OCI-LY1 (cell line): ENCODE measurements around the gene FMO2.

ENCODE experiments used
- H2AFZ ChIP-seq: fragments of 200-600 bp; sonication (generic), shearing (Covaris generic); 2 replicates; pipeline ENCODE4 v1.6.0; 2014; ENCODE audit warnings: antibody characterized with exemption, mild to moderate bottlenecking, low read length
- H3F3A ChIP-seq: fragments of 200-600 bp; sonication (generic), shearing (Covaris generic); 2 replicates; pipeline ENCODE4 v1.6.0; 2014; ENCODE audit warnings: mild to moderate bottlenecking, antibody characterized with exemption, low read length, moderate library complexity; ENCODE audit not compliant: insufficient read depth
- H3K27ac ChIP-seq: fragments of 200-600 bp; sonication (generic); 2 replicates; pipeline ENCODE4 v1.5.1; 2014; ENCODE audit warnings: low read length, mixed run types, mild to moderate bottlenecking, low read depth; ENCODE audit not compliant: poor library complexity, severe bottlenecking
- H3K27me3 ChIP-seq: fragments of 200-600 bp; sonication (generic); 2 replicates; pipeline ENCODE4 v1.6.0; 2014; ENCODE audit warnings: antibody characterized with exemption, mild to moderate bottlenecking, low read length, moderate library complexity; ENCODE audit not compliant: insufficient read depth
- H3K36me3 ChIP-seq: fragments of 200-600 bp; sonication (generic); 2 replicates; pipeline ENCODE4 v1.6.1; 2014; ENCODE audit warnings: mild to moderate bottlenecking, antibody characterized with exemption, low read length, moderate library complexity, mixed read lengths; ENCODE audit not compliant: insufficient read depth
- H3K4me1 ChIP-seq: fragments of 200-600 bp; sonication (generic); 2 replicates; pipeline ENCODE4 v1.5.1; 2014; ENCODE audit warnings: mild to moderate bottlenecking, low read length, moderate library complexity; ENCODE audit not compliant: insufficient read depth, severe bottlenecking
- H3K4me2 ChIP-seq: fragments of 200-600 bp; sonication (generic), shearing (Covaris generic); 2 replicates; pipeline ENCODE4 v1.6.1; 2014; ENCODE audit warnings: low read length
- H3K4me3 ChIP-seq: fragments of 200-600 bp; sonication (generic); 2 replicates; pipeline ENCODE4 v1.5.1; 2014; ENCODE audit warnings: low read length, low read depth, mild to moderate bottlenecking, mixed read lengths; ENCODE audit not compliant: poor library complexity, severe bottlenecking
- H3K79me2 ChIP-seq: fragments of 200-600 bp; shearing (Covaris generic); 2 replicates; pipeline ENCODE4 v1.6.1; 2016; ENCODE audit warnings: mixed run types, low read length, mixed read lengths; ENCODE audit not compliant: insufficient read depth
- H3K9ac ChIP-seq: fragments of 200-600 bp; sonication (generic), shearing (Covaris generic); 2 replicates; pipeline ENCODE4 v1.6.1; 2014; ENCODE audit warnings: mild to moderate bottlenecking, low read length, mixed read lengths
- H3K9me2 ChIP-seq: fragments of 200-600 bp; sonication (generic), shearing (Covaris generic); 2 replicates; pipeline ENCODE4 v1.6.1; 2014; ENCODE audit warnings: low read depth, mild to moderate bottlenecking, low read length, mixed read lengths
- H3K9me3 ChIP-seq: fragments of 200-600 bp; shearing (Covaris generic); 2 replicates; pipeline ENCODE4 v1.6.1; 2014; ENCODE audit warnings: low read length, mixed read lengths
- H4K20me1 ChIP-seq: fragments of 200-600 bp; sonication (generic), shearing (Covaris generic); 2 replicates; pipeline ENCODE4 v1.6.0; 2016; ENCODE audit warnings: mild to moderate bottlenecking, low read length; ENCODE audit not compliant: insufficient read depth
- EZH2 ChIP-seq: fragments of 200-600 bp; sonication (generic), shearing (Covaris generic); IDR thresholded peaks from 2 replicates; pipeline ENCODE4 v1.8.0; 2017; ENCODE audit warnings: borderline replicate concordance, mixed run types, mild to moderate bottlenecking, antibody characterized with exemption, low read length, moderate library complexity, mixed read lengths
- TF ChIP-seq, protein P1 (sequence below): fragments of 200-600 bp; sonication (generic), shearing (Covaris generic); IDR thresholded peaks from 2 replicates; pipeline ENCODE4 v1.5.1; 2017; ENCODE audit warnings: mild to moderate bottlenecking, antibody characterized with exemption, low read length, moderate library complexity, mixed read lengths

The FMO2 gene

DNA sequence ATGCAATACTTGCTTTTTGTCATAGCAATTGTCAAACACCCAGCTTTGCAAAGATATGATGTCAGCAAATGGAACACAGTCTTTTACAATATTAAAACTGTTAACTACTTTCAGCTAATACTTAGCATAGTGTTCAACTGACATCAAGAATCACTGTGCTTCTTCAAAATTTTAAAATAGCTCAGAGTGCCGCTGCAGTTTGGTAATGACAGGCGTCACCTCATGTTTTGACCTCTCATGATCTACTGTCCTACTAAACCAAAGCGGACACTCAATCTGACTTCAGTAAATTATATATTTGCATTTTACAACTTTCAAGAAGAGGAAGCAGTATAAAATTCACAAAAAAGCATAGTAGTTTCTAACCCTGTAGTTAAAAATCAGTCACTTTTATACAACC is 65.2 kb downstream of the FMO2 start:
- no peak overlapping the region for H3K9ac ChIP-seq
- H3K4me2 ChIP-seq, result no peak overlapping the region
- no peaks in the 10 kb centered on the region for H3K79me2 ChIP-seq
- H2AFZ ChIP-seq, result no peak overlapping the region
- H3K4me3 ChIP-seq, result no peak overlapping the region
- no peak overlapping the region for H3K27ac ChIP-seq
- no peaks in the 10 kb centered on the region for H3K27me3 ChIP-seq
- no peaks in the 10 kb centered on the region for H3K9me2 ChIP-seq
- H4K20me1 ChIP-seq, result no peaks in the 10 kb centered on the region
- peaks cover 12% of the 10 kb centered on the region for H3K4me1 ChIP-seq
- TF ChIP-seq, protein P1, sequence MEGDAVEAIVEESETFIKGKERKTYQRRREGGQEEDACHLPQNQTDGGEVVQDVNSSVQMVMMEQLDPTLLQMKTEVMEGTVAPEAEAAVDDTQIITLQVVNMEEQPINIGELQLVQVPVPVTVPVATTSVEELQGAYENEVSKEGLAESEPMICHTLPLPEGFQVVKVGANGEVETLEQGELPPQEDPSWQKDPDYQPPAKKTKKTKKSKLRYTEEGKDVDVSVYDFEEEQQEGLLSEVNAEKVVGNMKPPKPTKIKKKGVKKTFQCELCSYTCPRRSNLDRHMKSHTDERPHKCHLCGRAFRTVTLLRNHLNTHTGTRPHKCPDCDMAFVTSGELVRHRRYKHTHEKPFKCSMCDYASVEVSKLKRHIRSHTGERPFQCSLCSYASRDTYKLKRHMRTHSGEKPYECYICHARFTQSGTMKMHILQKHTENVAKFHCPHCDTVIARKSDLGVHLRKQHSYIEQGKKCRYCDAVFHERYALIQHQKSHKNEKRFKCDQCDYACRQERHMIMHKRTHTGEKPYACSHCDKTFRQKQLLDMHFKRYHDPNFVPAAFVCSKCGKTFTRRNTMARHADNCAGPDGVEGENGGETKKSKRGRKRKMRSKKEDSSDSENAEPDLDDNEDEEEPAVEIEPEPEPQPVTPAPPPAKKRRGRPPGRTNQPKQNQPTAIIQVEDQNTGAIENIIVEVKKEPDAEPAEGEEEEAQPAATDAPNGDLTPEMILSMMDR, result no peak
- no peak for TF ChIP-seq EZH2
- H3K36me3 ChIP-seq, result no peaks in the 10 kb centered on the region
- H3K9me3 ChIP-seq, result no peaks in the 10 kb centered on the region
- no peaks in the 10 kb centered on the region for H3F3A ChIP-seq

- Histone ChIP-seq H4K20me1 (no peaks in the 10 kb centered on the region), H3K4me2 (no peak overlapping the region), H3K4me3 (no peak overlapping the region), H3K9ac (no peak overlapping the region), H3K27ac (no peak overlapping the region), H3K4me1 (peaks cover 12% of the 10 kb centered on the region), H3K9me2 (no peaks in the 10 kb centered on the region), H3K79me2 (no peaks in the 10 kb centered on the region), H3K9me3 (no peaks in the 10 kb centered on the region), H3K36me3 (no peaks in the 10 kb centered on the region), H3F3A (no peaks in the 10 kb centered on the region), H2AFZ (no peak overlapping the region), H3K27me3 (no peaks in the 10 kb centered on the region)
- TF ChIP-seq, protein P1, result peak; percentile 18; the same call in 1 of the 2 replicates
- TF ChIP-seq EZH2, result no peak
Measured at GRCh38 chr1:171251042-171251951, 66.2 kb downstream of the FMO2 start.

DNA sequence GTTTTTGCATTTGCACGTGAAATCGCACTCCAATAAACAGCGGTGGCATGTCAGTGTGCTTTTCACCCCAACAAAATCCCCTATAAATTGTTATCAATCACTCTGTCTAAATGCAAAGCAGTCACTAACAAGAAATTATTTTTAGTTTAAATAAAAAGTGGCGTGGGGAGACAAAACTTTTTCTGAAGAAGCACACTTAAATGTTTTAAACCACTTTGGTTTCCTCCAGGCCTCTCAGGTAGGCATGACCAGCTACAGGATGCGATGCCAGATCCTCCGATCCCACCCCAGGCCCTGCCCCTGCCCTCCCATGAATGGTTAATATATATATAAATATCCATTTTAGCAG is 66.8 kb downstream of the FMO2 start:
- Histone ChIP-seq H3K36me3 (no peaks in the 10 kb centered on the region), H3K9me3 (no peaks in the 10 kb centered on the region), H3K27me3 (0 out of 2 replicates have a peak, but pooled peaks cover 1% of the 10 kb centered on the region), H3K4me2 (no peak overlapping the region), H2AFZ (no peak overlapping the region), H3K79me2 (no peaks in the 10 kb centered on the region), H3K4me1 (peaks cover 12% of the 10 kb centered on the region), H3K9me2 (no peaks in the 10 kb centered on the region), H4K20me1 (no peaks in the 10 kb centered on the region), H3K4me3 (no peak overlapping the region), H3K27ac (no peak overlapping the region), H3F3A (no peaks in the 10 kb centered on the region), H3K9ac (no peak overlapping the region)
- no peak for TF ChIP-seq EZH2
